SK-N-SH (cell line): ENCODE results near the gene GALK1.

Experiments
- CHD2 ChIP-seq: fragments of 150-350 bp; IDR thresholded peaks from 2 replicates; pipeline ENCODE4 v1.6.1; 2018; ENCODE audit warnings: low read length; ENCODE audit not compliant: partially characterized antibody
- GABPA ChIP-seq: IDR thresholded peaks from 2 replicates; pipeline ENCODE4 v1.4.0; 2012; ENCODE audit warnings: low read depth, mild to moderate bottlenecking
- IRF3 ChIP-seq: fragments of 150-350 bp; IDR thresholded peaks from 2 replicates; pipeline ENCODE4 v1.6.1; 2016; ENCODE audit warnings: mild to moderate bottlenecking, low read depth, low read length
- RCOR1 ChIP-seq: fragments of 150-350 bp; IDR thresholded peaks from 2 replicates; pipeline ENCODE4 v1.6.1; 2017; ENCODE audit warnings: antibody characterized with exemption, low read length
- TAF1 ChIP-seq: IDR thresholded peaks from 2 replicates; pipeline ENCODE4 v1.6.1; 2012; ENCODE audit warnings: low read depth, mild to moderate bottlenecking, low read length, moderate library complexity, borderline replicate concordance
- TF ChIP-seq, protein P1 (sequence below): fragments of 200-600 bp; sonication (generic); IDR thresholded peaks from 2 replicates; pipeline ENCODE4 v1.6.1; 2017; ENCODE audit warnings: antibody characterized with exemption, mild to moderate bottlenecking, moderate library complexity
- TF ChIP-seq, protein P2 (sequence below): IDR thresholded peaks from 2 replicates; pipeline ENCODE4 v1.4.0; 2012; ENCODE audit warnings: low read depth

DNA sequence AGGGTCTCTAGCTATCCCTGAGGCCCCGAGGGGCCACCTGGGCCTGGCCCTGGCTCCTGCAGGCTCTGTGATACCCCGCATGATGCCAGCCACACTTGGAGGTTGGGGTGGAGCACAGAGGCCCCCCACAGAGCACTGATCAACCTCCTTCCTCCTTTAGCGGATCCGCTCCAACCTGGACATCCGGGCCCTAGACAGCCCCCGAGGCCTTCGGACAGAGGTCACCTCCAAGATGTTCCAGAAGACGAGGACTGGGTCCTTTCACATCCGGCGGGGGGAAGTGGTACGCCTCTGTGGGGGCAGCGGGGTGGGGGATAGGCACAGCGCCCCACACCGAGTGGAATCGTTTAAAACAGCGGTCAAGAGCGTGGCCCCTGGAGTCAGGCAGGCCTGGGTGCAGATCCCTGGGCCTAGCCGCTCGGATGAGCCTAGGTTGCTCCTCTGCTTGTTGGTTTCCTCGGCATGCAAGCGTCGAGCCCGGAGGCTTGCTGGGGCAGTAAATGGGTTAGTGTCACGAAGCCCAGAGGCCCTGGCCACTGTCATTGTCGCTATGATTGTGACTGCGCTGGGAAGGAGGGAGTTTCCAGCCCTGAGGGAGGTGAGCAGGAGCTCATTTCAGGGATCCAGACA is 33.8 kb downstream of the GALK1 start:
- no peak for TF ChIP-seq IRF3
- TF ChIP-seq, protein P1, sequence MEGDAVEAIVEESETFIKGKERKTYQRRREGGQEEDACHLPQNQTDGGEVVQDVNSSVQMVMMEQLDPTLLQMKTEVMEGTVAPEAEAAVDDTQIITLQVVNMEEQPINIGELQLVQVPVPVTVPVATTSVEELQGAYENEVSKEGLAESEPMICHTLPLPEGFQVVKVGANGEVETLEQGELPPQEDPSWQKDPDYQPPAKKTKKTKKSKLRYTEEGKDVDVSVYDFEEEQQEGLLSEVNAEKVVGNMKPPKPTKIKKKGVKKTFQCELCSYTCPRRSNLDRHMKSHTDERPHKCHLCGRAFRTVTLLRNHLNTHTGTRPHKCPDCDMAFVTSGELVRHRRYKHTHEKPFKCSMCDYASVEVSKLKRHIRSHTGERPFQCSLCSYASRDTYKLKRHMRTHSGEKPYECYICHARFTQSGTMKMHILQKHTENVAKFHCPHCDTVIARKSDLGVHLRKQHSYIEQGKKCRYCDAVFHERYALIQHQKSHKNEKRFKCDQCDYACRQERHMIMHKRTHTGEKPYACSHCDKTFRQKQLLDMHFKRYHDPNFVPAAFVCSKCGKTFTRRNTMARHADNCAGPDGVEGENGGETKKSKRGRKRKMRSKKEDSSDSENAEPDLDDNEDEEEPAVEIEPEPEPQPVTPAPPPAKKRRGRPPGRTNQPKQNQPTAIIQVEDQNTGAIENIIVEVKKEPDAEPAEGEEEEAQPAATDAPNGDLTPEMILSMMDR: no peak
- TF ChIP-seq, protein P2, sequence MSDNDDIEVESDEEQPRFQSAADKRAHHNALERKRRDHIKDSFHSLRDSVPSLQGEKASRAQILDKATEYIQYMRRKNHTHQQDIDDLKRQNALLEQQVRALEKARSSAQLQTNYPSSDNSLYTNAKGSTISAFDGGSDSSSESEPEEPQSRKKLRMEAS: no peak
- TF ChIP-seq CHD2: no peak
- TF ChIP-seq GABPA: no peak
- TF ChIP-seq TAF1: no peak
- TF ChIP-seq RCOR1: no peak
